Measurements from ENCODE around the gene CDH13.

CDH13 gene

GRCh38 chr16:83629836-83630235 is 1003.1 kb downstream of the CDH13 start:
- no peaks in the 10 kb centered on the region for H3K27me3 ChIP-seq (ENCODE audit: insufficient read depth, poor library complexity, severe bottlenecking)
- H3K9me3 ChIP-seq (ENCODE audit: severe bottlenecking) = no peaks in the 10 kb centered on the region
- no peak for DNase-seq (ENCODE audit: low spot score)
- ATAC-seq (ENCODE audit: low read depth) = no peak
- no peak for TF ChIP-seq CTCF (IDR thresholded peaks at IDR 0.05; ENCODE audit: poor library complexity, severe bottlenecking)
- no peak overlapping the region for H3K27ac ChIP-seq (ENCODE audit: poor library complexity, severe bottlenecking)
- H3K36me3 ChIP-seq (ENCODE audit: low read depth) = no peaks in the 10 kb centered on the region
- no peak overlapping the region for H3K4me3 ChIP-seq (ENCODE audit: severe bottlenecking)
- H3K4me1 ChIP-seq (ENCODE audit: insufficient read depth, poor library complexity, severe bottlenecking) = no peaks in the 10 kb centered on the region

DNA sequence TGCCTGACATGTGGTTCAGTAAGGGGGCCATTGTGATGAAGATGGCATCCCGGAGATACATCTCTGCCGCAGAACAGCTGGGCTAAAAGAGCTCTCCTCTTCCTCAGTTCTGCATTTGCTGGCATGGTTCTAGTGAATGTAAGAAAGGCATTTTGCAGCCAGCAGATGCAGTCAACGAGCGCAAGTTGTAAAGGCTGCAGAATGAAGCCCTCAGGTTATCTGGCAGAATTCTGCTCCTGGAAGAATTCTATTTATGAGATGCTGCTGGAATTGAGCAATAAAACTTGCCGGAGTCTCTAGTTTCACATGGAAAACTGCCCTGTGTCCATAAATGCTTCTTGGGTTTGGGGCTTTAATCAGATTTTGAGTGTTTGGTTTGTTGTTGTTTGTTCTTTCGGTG is 1004.2 kb downstream of the CDH13 start:
- H3K36me3 ChIP-seq (ENCODE audit: low read depth) = no peaks in the 10 kb centered on the region
- peaks cover 1% of the 10 kb centered on the region for H3K4me1 ChIP-seq (ENCODE audit: insufficient read depth, poor library complexity, severe bottlenecking)
- DNase-seq (ENCODE audit: low spot score) (no peak), ATAC-seq (ENCODE audit: low read depth) (no peak)
- H3K9me3 ChIP-seq (ENCODE audit: severe bottlenecking) = no peaks in the 10 kb centered on the region
- H3K4me3 ChIP-seq (ENCODE audit: severe bottlenecking) = no peak overlapping the region
- no peak for TF ChIP-seq CTCF (IDR thresholded peaks at IDR 0.05; ENCODE audit: poor library complexity, severe bottlenecking)
- H3K27ac ChIP-seq (ENCODE audit: poor library complexity, severe bottlenecking) = no peak overlapping the region
- H3K27me3 ChIP-seq (ENCODE audit: insufficient read depth, poor library complexity, severe bottlenecking) = no peaks in the 10 kb centered on the region

DNA sequence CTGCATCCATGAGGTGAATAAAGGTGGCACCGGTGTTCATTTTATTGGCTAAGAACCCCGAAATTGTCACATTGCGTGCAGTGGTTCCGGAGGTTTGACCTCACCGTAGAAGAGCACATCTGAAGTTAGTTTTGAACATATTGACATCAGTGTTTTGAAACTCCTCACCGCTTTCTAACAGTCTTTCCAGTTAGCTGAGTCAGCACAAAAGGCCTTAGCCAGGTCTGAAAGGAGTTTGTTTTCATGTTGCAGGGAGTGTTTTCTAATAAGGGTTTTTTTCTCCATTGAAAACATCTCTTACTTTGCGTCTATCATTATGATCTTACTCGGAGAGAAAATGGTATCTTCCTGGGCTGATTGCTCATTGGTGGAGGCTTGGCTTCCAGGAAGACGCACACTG is 1006.5 kb downstream of the CDH13 start:
- no peak for TF ChIP-seq CTCF (IDR thresholded peaks at IDR 0.05; ENCODE audit: poor library complexity, severe bottlenecking)
- no peak overlapping the region for H3K4me3 ChIP-seq (ENCODE audit: severe bottlenecking)
- DNase-seq (ENCODE audit: low spot score) (no peak), ATAC-seq (ENCODE audit: low read depth) (no peak)
- H3K9me3 ChIP-seq (ENCODE audit: severe bottlenecking) = no peaks in the 10 kb centered on the region
- no peaks in the 10 kb centered on the region for H3K27me3 ChIP-seq (ENCODE audit: insufficient read depth, poor library complexity, severe bottlenecking)
- H3K36me3 ChIP-seq (ENCODE audit: low read depth) = no peaks in the 10 kb centered on the region
- H3K4me1 ChIP-seq (ENCODE audit: insufficient read depth, poor library complexity, severe bottlenecking) = peaks cover 12% of the 10 kb centered on the region
- no peak overlapping the region for H3K27ac ChIP-seq (ENCODE audit: poor library complexity, severe bottlenecking)

DNA sequence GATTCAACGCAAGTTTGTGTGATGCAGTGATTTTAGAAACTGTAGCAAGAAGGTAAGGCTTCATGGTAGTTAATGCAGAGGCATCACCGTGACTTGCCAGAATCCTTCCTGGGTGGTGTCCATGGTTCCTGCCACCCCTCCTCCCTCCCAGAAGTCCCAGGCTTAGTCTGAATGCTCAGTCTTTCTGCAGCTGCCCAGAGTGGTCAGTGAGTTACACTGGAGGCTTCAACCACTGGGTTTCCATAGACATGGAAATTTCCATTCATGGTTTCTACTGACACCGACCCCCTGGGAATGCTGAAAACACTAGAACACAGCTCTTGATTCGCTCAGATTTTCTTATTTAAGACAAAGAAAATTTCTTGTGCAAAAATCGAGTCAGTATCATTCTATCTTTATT is 1021.6 kb downstream of the CDH13 start:
- peaks cover 8% of the 10 kb centered on the region for H3K4me1 ChIP-seq (ENCODE audit: insufficient read depth, poor library complexity, severe bottlenecking)
- TF ChIP-seq CTCF (IDR thresholded peaks at IDR 0.05; ENCODE audit: poor library complexity, severe bottlenecking) = no peak
- no peaks in the 10 kb centered on the region for H3K27me3 ChIP-seq (ENCODE audit: insufficient read depth, poor library complexity, severe bottlenecking)
- ATAC-seq (ENCODE audit: low read depth) (no peak), DNase-seq (ENCODE audit: low spot score) (no peak)
- no peaks in the 10 kb centered on the region for H3K9me3 ChIP-seq (ENCODE audit: severe bottlenecking)
- no peak overlapping the region for H3K27ac ChIP-seq (ENCODE audit: poor library complexity, severe bottlenecking)
- H3K36me3 ChIP-seq (ENCODE audit: low read depth) = no peaks in the 10 kb centered on the region
- H3K4me3 ChIP-seq (ENCODE audit: severe bottlenecking) = no peak overlapping the region

GRCh38 chr16:83651871-83652270 is 1025.1 kb downstream of the CDH13 start:
- no peaks in the 10 kb centered on the region for H3K27me3 ChIP-seq (ENCODE audit: insufficient read depth, poor library complexity, severe bottlenecking)
- TF ChIP-seq CTCF (IDR thresholded peaks at IDR 0.05; ENCODE audit: poor library complexity, severe bottlenecking) = no peak
- H3K4me1 ChIP-seq (ENCODE audit: insufficient read depth, poor library complexity, severe bottlenecking) = peaks cover 14% of the 10 kb centered on the region
- H3K36me3 ChIP-seq (ENCODE audit: low read depth) = no peaks in the 10 kb centered on the region
- H3K4me3 ChIP-seq (ENCODE audit: severe bottlenecking) = no peak overlapping the region
- H3K27ac ChIP-seq (ENCODE audit: poor library complexity, severe bottlenecking) = no peak overlapping the region
- ATAC-seq (ENCODE audit: low read depth) = no peak
- DNase-seq (ENCODE audit: low spot score) = no peak
- H3K9me3 ChIP-seq (ENCODE audit: severe bottlenecking) = no peaks in the 10 kb centered on the region

Data from RWPE2 (cell line).